NCI-H524 (cell line): ENCODE measurements around the gene FMR1.
A peak's percentile ranks its signal among the peaks of the same experiment; 100 is the strongest.

Source experiments
- DNase-seq, 2 experiments: peaks; one replicate each; lab custom pipeline; 2025; lab: John Stamatoyannopoulos, UW

Gene FMR1

DNA sequence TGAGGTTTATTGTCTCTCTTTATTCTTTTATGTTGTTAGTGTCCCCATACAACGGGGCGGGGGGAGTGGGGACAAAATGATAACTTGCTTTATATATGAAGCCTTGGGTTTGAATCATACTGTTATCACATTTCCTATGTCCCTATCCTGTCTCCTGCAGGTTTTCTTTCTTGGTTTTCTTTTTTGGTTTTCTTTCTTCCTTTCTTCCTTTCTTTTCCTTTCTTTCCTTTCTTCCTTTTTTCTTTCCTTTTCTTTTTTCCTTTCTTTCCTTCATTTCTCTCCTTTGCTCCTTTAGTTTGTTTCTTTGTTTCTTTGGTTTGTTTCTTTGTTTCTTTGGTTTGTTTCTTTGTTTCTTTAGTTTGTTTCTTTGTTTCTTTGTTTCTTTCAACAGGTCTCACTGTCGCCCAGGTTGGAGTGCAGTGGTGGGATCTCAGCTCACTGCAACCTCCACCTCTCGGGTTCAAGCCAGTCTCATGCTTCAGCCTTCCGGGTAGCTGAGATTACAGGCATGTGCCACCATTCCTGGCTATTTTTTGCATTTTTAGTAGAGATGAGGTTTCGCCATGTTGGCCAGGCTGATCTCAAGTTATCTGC lies 4.8 kb downstream of the FMR1 start:
- no peak for DNase-seq

DNA sequence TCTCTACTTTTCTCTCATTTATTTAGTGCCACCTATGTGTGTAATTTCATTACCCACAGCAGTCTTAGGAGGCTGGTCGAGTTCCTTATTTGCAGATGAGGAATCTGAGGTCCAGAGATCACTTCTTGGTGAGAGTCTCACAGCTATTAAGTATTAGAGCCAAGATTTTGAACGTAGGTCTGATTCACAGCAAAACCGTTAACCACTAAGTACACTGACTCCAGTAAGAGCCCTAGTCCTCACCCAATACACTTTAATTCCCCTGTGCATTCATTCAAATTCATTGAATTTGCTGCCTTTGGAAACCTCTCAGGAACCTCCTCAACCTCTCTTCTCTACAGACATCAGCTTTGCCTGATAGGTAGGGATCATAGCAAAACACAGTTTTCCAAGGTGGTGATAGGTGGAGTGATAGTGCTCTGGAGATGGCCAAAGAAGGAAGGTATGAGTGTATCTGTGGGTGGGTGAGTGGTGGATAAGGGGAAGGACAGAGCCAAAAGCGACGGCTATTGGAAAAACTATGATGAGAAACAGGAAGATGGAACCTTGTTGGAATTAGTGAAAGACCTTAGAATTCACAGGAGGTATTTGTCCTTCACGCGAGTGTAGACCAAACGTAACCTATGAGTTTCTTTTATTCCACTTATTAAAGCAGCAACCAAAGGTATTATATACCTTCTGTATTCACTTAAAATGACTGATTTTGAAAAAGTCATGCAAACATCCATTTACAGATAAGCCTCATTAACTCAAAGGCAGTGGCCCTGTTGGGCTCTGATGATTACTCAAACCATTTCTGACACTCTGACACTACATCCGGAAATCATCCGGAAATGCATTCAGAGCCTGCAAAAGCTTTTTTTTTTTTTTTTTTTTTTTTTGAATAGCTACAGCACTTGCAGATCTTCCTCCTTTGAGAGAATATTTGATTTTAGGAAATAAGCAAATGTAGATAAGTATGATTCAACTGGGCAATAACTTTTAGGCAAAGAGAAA lies 6.3 kb downstream of the FMR1 start:
- no peak for DNase-seq

DNA sequence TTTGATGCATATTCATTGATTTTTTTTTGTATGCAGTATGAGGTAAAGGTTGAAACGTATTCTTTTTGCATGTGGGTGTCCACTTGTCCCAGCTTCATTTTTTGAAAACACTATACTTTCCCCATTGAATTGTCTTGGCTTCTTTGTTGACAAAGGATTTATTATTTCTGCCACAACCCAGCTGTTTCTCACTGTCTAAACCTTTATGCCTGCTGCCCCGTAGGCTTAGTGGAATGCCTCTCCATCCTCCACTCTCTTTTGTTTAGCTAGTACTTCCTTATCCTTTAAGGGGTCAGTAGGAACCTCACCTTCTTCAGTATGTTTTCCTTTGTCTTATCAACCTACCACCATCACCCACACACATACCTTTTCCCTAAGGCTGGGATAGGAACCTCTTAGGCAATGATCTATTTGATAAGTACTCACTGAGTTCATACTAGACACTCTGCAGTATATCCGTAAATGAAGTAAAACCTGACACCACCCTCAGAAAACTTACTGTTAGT lies 8.5 kb downstream of the FMR1 start:
- DNase-seq: no peak

DNA sequence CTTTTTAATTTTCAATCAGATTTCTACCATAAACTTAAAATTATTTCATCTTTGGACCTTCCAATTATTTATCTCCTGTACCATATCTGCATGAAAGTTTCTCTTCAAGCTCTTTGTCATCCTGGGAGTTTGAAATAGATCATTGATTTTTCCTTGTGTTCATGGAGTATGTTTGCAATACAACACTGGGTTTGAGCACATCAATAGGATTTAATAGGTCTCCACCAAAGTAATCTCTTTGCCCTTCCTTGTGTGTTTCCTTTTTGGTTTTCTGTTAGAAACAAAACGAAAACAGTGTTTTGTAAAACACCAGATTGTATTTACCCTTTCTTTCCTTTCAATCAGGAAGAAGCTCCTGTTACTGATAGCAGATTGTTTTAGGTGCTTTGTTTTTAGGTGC lies 11.9 kb downstream of the FMR1 start:
- no peak for DNase-seq

DNA sequence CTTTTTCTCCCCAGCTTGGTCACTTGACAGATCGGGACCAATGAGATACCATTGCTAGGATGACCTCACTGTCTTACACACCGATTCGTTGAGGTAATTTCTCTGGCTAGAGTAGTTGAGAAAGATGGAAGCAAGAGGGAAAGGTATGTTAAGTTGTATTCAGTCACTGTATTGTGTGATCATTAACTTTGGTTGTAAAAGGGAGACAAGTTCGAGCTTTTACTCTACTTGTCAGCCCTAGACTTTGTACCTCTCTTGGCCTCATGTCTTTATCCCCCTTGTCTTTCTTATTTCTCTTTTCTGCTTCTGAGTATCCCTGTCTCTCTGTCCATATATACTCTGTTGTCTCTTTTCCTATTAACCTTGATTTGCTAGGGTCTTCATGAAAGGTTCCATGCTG lies 15.5 kb downstream of the FMR1 start:
- DNase-seq: no peak

DNA sequence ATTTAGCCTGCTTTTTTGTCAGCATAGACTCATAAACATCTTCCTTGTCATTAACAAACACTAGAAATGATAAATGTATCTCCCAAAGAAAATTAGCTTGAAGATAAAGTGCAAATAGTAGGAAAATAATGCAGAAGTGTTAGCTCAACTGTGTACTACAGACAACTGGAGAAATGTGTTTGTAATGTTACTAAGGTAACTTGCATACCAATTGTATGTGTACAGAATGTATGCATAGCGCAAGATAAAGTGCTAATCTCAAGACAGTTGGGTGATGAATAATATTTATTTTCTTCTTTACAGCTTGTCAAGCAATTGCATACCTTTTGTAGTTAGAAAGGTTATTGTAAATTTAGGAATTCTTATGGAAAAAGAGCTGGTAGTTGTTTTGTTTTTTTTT lies 22.1 kb downstream of the FMR1 start:
- no peak for DNase-seq

DNA sequence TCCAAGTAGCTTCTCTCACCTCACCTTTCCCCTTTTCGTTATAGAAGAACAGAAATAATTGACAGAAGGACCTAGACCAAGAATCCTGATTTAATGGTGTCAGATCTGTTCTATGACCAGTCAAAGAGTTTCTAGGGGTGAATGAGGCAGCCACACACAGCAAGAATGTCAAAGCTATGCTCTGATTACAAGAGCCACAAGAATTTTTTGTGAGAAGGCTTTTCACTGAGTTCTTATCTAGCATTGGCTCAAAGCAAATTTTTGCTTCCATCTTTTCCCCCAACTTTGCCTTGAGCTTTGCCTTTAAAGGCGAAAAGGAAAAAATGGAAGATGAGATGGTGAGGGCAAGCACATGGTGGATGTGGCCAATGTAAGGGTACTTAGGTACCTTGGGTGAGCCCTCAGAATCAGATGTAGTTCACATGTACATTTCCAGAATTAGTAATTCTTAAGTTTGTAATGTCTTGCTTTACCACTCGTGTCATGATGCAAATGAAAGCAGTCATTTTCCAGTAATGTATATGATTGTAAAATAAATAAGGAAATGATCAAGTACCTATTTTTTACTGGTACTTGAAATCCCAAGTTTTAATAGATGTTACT lies 23.5 kb downstream of the FMR1 start:
- no peak for DNase-seq

DNA sequence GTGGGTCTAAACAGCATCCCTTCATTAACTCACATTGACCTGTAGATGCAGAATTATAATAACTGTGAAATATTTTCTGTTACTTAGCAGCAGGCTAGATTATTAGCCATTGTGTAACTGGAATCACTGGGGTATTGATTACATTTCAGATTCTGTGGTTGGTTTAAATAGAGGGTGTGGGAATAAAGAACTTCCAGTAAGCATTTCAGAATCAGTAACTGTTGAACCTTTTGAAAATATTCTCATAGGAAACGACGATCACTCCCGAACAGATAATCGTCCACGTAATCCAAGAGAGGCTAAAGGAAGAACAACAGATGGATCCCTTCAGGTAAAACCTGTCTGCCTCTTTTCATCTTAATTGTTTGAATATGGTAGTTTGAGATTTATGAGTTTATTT lies 33.6 kb downstream of the FMR1 start:
- no peak for DNase-seq

DNA sequence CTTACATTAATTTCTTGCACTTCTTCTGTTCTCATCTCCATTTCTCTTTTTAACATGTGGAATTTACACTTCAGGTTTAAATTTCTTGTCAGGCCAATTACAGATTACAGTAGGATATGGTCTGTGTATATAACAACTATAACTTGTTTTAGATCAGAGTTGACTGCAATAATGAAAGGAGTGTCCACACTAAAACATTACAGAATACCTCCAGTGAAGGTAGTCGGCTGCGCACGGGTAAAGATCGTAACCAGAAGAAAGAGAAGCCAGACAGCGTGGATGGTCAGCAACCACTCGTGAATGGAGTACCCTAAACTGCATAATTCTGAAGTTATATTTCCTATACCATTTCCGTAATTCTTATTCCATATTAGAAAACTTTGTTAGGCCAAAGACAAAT lies 36.8 kb downstream of the FMR1 start:
- no peak for DNase-seq

DNA sequence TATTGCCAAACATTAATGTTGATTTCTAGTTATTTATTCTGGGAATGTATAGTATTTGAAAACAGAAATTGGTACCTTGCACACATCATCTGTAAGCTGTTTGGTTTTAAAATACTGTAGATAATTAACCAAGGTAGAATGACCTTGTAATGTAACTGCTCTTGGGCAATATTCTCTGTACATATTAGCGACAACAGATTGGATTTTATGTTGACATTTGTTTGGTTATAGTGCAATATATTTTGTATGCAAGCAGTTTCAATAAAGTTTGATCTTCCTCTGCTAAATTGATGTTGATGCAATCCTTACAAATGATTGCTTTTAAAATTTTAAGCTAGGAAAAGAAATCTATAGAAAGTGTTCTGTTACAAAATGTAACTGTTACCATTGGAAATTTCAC lies 38.6 kb downstream of the FMR1 start:
- DNase-seq: no peak

DNA sequence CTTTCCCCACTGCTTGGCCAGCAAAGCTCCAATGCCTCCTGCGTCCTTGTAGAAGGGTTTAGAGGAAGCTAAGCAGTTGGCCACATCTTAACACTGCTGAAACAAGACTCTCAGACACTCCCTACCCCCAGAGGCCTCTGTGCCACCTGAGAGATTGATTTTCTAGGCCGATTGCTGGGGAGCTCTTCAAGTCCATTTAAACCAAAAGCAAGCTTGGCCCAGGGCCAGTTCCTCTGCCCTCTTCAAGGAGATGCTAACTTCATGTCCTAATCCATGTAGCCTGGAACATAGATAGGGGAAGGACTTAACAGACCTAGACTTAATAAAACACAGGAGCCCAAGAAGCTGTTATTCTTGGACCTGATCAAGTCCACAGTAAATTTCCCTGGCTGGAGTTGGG lies 42.3 kb downstream of the FMR1 start:
- peak in 1 of 2 experiments; percentile 6 for DNase-seq

DNA sequence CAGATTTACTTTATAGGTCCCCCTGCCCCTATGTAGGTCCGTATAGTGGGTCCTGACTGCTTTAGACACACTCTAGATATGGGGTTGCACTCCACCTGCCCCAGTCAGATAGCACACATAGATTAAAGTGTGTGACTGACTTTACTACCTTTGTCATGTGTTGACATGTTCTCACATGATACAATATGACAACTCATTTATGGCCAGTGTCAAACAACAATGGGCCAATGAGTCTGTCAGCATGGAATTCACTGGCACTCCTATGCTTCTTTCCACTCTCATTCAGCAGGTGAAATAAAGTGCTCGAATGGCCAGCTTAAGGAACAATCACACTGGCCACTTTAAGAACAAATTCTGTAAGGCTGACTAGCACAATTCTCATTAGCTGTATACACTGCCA lies 45.6 kb downstream of the FMR1 start:
- DNase-seq: no peak

DNA sequence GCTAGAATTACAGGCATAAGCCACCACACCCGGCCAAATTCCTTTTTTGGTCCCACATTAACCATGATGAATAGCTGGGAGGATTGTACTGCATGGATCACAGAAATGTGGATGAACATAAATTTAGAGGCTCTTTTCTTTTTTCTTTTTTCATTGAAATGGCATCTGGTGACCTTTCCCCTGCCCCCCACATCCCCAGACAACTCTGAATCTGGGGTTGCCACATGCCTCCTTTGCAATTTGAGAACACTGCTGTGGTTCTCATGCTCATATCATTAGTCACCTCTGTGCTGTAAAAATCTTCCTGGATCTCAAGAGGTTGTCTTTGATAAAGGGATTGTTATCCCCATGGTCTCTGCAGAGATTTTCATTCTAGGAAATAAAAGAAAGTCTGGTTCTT lies 46.6 kb downstream of the FMR1 start:
- no peak for DNase-seq

DNA sequence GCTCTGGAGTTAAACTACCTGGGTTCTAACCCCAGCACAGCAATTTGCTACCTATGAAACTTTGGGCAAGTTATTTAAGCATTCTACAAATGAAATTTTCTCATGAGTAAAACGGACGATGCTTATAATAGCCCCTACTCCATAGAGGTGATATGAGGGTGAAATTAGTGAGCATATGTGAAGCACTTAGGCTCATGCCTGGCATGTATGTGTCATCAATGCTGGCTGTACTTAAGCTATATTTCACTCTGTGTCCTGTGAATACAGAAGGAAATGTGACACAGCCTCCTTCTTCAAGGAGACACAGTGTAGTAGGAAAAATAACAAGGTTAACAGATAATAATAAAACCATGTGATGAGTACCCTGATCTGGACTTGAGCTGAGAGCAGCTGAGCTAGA lies 49.0 kb downstream of the FMR1 start:
- peak in 1 of 2 experiments; percentile 15 for DNase-seq

DNA sequence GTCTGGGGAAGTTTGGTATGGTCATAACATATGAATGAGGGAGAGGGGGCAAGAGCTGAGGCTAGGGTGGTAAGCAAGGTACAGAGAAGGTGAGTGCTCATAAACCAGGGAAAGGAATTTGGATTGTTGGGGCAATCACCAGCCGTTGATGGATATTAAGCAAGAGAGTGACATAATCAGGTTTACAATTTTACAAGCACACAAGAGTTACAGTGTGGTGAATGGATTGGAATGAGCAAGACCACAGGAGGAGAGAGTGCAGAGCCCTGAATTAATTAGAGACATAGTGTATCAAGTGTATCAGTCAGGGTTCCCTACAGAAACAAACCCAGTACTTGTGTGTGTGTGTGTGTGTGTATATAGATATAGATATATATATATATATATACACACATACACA lies 50.8 kb downstream of the FMR1 start:
- DNase-seq: no peak

DNA sequence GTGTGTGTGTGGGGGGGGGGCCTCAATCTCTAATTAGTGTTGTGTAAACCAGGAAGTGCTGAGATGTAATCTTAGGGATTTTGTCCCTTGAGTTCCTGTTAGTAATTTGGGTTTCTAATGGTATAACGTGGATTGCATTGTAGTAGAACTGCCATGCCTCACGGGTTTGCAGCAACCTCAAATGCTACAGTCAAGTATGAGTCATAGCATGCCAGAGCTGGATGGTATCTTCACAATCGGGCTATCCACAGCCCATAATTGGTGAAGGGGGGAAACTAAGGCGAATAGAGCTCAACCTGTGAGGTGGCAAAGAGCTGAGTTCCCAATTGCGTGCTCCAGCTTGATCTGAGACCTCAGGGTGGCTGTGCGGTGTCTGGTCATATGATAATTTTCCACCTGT lies 67.2 kb downstream of the FMR1 start:
- DNase-seq: no peak

DNA sequence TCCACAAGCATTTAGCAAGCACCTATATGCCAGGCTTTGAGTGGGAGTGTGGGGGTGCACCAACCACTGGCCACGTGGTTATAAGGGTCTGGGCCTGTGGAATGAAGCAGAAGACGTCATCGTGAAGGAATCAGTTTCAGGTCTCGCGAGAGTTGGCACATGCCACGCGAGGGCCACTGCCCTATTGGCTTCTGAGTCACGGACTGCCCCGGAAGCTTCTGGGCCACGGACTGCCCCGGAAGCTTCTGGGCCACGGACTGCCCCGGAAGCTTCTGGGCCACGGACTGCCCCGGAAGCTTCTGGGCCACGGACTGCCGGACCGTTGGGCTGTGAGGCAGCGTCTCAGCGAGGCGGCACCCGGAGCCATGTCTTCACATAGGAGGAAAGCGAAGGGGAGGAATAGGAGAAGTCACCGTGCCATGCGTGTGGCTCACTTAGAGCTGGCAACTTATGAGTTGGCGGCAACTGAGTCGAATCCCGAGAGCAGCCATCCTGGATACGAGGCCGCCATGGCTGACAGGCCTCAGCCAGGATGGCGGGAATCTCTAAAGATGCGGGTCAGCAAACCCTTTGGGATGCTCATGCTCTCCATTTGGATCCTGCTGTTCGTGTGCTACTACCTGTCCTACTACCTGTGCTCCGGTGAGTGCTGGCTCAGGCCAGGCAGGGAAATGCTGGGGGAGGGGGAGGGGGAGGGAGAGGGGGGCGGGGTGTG lies 69.5 kb downstream of the FMR1 start, which contains the start of gene FMR1NB:
Gene FMR1NB (plus strand): TSS at position 300 of the 715 bp plus-strand sequence. CDS start 66 bp downstream, at position 366.
- DNase-seq: no peak
